HFF-Myc (cell line): ENCODE measurements around the gene PGAP1.

ENCODE experiments used
- DNase-seq: peaks from one replicate; pipeline ENCODE4 v3.0.0-alpha.2; 2011; ENCODE audit warnings: low read depth; ENCODE audit errors: extremely low read depth
- H3K4me3 ChIP-seq: replicated peaks from 2 replicates; pipeline ENCODE4 v1.5.1; 2011; ENCODE audit warnings: low read depth, mild to moderate bottlenecking, control low read depth, low read length
- TF ChIP-seq, protein P1 (sequence below): IDR thresholded peaks from 2 replicates; pipeline ENCODE4 v1.5.1; 2012; ENCODE audit warnings: mild to moderate bottlenecking, low read depth, low read length, control low read depth; ENCODE audit errors: missing control alignments

Gene PGAP1, protein sequence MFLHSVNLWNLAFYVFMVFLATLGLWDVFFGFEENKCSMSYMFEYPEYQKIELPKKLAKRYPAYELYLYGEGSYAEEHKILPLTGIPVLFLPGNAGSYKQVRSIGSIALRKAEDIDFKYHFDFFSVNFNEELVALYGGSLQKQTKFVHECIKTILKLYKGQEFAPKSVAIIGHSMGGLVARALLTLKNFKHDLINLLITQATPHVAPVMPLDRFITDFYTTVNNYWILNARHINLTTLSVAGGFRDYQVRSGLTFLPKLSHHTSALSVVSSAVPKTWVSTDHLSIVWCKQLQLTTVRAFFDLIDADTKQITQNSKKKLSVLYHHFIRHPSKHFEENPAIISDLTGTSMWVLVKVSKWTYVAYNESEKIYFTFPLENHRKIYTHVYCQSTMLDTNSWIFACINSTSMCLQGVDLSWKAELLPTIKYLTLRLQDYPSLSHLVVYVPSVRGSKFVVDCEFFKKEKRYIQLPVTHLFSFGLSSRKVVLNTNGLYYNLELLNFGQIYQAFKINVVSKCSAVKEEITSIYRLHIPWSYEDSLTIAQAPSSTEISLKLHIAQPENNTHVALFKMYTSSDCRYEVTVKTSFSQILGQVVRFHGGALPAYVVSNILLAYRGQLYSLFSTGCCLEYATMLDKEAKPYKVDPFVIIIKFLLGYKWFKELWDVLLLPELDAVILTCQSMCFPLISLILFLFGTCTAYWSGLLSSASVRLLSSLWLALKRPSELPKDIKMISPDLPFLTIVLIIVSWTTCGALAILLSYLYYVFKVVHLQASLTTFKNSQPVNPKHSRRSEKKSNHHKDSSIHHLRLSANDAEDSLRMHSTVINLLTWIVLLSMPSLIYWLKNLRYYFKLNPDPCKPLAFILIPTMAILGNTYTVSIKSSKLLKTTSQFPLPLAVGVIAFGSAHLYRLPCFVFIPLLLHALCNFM

DNA sequence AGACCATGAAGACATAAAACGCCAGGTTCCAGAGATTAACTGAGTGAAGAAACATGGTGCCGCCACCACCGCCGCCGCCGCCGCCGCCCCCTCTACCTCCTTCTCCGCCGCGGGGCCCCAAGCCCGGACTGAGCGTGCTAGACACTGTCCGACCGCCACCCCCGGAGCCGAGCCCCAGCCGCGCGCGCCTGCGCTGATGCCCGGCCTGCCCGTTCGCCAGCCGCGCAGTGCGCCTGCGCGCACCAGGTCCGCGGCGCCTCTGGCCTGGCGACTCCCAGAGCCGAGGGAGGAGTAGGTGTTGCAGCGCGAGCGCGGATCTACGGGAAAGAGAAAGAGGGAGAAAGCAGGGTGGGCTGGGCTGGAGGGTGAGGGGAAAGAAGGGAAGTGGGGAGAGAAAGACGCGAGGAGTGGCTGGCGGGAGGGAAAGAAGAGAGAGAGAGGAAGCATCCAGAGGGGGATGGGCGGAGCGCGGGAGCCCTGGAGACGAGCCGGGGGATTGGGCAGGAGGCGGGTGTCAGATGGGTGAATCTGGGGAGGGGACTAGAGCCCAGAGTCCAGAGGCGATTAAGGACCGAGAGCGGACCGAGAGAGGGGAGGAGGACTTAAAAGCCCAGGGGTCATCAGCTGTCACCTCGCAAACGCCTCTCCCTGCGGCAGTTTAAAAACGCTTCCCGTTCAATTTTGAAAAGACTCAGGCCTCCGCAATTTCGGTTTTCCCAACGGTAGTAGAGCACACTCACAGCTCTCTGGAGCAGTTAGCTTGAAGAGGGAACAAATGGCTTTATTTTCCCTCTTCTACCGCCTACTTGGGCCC lies at the start of gene PGAP1:
Gene PGAP1, minus strand, starts transcription at position 146 of the 814 bp plus-strand sequence. Its CDS starts 91 bp downstream, at position 55.
- DNase-seq: peak; percentile 63
- TF ChIP-seq, protein P1, sequence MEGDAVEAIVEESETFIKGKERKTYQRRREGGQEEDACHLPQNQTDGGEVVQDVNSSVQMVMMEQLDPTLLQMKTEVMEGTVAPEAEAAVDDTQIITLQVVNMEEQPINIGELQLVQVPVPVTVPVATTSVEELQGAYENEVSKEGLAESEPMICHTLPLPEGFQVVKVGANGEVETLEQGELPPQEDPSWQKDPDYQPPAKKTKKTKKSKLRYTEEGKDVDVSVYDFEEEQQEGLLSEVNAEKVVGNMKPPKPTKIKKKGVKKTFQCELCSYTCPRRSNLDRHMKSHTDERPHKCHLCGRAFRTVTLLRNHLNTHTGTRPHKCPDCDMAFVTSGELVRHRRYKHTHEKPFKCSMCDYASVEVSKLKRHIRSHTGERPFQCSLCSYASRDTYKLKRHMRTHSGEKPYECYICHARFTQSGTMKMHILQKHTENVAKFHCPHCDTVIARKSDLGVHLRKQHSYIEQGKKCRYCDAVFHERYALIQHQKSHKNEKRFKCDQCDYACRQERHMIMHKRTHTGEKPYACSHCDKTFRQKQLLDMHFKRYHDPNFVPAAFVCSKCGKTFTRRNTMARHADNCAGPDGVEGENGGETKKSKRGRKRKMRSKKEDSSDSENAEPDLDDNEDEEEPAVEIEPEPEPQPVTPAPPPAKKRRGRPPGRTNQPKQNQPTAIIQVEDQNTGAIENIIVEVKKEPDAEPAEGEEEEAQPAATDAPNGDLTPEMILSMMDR: no peak
- H3K4me3 ChIP-seq: peak within 1 kb of the TSS; percentile 82

DNA sequence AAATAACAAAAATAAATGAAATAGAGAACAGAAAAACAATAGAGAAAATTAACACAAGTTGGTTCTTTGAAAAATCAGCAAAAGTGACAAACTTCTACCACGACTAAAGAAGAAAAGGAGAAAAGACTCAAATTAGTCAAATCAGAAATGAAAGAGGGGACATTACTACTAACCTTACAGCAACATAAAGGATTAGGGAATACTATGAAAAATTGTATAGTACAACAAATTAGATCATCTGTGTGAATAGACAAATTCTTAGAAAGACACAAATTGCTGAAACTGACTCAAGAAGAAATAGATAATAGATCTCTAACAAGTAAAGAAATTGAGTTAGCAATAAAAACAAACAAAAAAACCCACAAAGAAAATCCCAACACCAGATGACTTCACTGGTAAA lies 48.5 kb upstream of the PGAP1 start:
- H3K4me3 ChIP-seq: no peak overlapping the region
- no peak for DNase-seq
- TF ChIP-seq, protein P1: no peak

DNA sequence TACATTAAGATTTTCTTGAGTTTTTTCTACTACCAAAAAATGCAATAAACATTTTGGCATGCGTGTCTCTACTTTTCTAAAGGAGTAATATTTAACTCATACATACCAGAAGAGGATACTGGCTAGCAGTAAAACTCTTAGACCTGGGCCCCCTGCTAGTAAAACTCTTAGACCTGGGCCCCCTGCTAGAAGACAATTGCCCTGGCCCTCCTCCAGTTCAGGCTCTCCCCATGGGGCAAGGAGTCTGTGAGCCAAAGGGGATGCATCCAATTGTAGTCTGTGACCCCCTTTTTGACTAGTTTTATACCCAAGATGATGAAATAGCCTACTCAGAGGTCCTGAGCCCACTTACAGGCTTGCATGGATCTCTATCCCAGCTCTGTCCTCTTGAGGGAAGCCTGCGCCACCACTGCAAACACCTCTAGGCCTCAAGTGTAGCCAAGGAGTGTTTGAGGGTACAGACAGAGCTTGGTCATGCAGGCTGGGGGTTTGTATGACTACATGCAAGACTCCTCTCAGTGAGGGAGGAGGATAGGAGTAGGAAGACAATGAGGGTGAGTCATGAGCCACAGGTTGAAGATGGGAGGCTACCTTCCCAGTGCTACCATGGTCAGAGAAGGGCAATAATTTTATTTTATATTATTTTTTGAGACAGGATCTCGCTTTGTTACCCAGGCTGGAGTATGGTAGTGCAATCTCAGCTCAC lies 45.2 kb upstream of the PGAP1 start:
- H3K4me3 ChIP-seq: no peak overlapping the region
- TF ChIP-seq, protein P1: no peak
- DNase-seq: no peak

DNA sequence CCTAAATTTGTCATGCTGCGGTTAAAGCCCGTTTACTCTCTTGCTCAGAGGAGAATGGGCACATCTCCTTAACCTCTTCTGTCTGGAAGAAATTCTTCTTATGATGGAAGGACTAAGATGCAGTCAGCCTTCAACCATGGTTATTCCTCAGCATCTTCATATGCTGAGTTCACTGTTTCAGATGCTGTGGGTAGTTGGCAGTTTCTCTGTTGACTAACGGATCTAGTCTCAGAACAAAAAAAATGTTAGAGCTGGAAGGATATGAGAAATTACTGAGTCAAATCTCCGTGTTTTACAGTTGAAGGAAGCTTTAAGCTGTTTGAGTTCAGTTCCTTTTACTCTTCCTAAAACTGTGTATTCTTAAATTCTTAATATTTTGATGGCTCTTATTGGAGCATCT lies 43.6 kb upstream of the PGAP1 start:
- H3K4me3 ChIP-seq: no peak overlapping the region
- DNase-seq: no peak
- TF ChIP-seq, protein P1: no peak

DNA sequence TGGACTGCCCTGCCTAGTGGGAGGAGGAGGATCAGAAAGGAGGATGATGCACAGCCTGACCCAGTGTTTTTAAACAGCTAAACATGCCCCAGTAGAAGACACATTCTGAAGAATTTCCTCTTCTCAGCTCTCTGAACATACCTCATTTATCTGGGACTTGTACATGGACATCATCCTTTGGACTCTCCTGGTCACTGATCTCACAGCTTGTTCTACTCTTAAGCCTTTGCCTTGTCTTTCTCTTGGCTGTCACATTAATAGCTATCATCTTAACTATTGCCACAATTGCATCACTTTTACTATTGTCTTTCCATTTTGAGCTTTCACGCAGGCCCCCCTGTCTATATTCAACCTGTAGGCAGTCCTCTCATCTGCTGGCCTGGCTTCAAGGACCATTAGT lies 42.0 kb upstream of the PGAP1 start:
- H3K4me3 ChIP-seq: no peak overlapping the region
- TF ChIP-seq, protein P1: no peak
- DNase-seq: no peak

DNA sequence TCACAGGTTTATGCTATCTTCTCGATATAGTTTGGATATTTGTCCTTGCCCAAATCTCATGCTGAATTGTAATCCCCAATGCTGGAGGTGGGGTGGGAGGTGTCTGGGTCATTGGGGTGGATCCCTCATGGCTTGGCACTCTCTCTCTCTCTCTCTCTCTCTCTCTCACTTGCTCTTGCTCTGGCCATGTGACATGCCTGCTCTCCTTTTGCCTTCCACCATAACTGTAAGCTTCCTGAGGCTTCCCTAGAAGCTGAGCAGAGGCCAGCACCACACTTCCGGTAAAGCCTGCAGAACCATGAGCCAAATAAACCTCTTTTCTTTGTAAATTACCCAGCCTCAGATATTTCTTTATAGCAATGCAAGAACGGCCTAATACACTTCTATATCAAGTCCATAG lies 41.3 kb upstream of the PGAP1 start:
- no peak overlapping the region for H3K4me3 ChIP-seq
- TF ChIP-seq, protein P1: no peak
- no peak for DNase-seq
